HEK293T (cell line): ENCODE data around the gene EFNB2.

ENCODE experiments used
- ARNT ChIP-seq: fragments of 450-650 bp; IDR thresholded peaks from 2 replicates; pipeline ENCODE4 v1.6.1; 2017; ENCODE audit warnings: mild to moderate bottlenecking
- BHLHE40 ChIP-seq: fragments of 450-650 bp; IDR thresholded peaks from 2 replicates; pipeline ENCODE4 v1.6.1; 2016; ENCODE audit warnings: mild to moderate bottlenecking, moderate library complexity, borderline replicate concordance
- ELF4 ChIP-seq: fragments of 450-650 bp; IDR thresholded peaks from 2 replicates; pipeline ENCODE4 v1.6.1; 2017; ENCODE audit warnings: antibody characterized with exemption
- FOXA1 ChIP-seq: fragments of 450-650 bp; IDR thresholded peaks from 2 replicates; pipeline ENCODE4 v1.6.1; 2016; ENCODE audit warnings: mild to moderate bottlenecking
- FOXM1 ChIP-seq: fragments of 450-650 bp; IDR thresholded peaks from 2 replicates; pipeline ENCODE4 v1.6.1; 2017; ENCODE audit warnings: mild to moderate bottlenecking, borderline replicate concordance
- HDGF ChIP-seq: fragments of 450-650 bp; IDR thresholded peaks from 2 replicates; pipeline ENCODE4 v1.6.1; 2017; ENCODE audit warnings: antibody characterized with exemption, borderline replicate concordance
- L3MBTL2 ChIP-seq: fragments of 450-650 bp; conservative IDR thresholded peaks from 2 replicates; pipeline ENCODE4 v1.6.1; 2016; ENCODE audit warnings: mild to moderate bottlenecking
- NFRKB ChIP-seq: fragments of 450-650 bp; IDR thresholded peaks from 2 replicates; pipeline ENCODE4 v1.6.1; 2016; ENCODE audit warnings: mild to moderate bottlenecking, moderate library complexity
- PKNOX1 ChIP-seq: fragments of 450-650 bp; IDR thresholded peaks from 2 replicates; pipeline ENCODE4 v1.6.1; 2016
- SP1 ChIP-seq: fragments of 450-650 bp; IDR thresholded peaks from 2 replicates; pipeline ENCODE4 v1.6.1; 2017
- SUZ12 ChIP-seq: fragments of 450-650 bp; IDR thresholded peaks from 2 replicates; pipeline ENCODE4 v1.6.1; 2016; ENCODE audit warnings: mild to moderate bottlenecking
- TARDBP ChIP-seq: fragments of 450-650 bp; IDR thresholded peaks from 2 replicates; pipeline ENCODE4 v1.6.1; 2016

- no peak for TF ChIP-seq ARNT
- no peak for TF ChIP-seq FOXM1
- TF ChIP-seq BHLHE40 = no peak
- no peak for TF ChIP-seq HDGF
- TF ChIP-seq L3MBTL2 = no peak
- no peak for TF ChIP-seq ELF4
- no peak for TF ChIP-seq FOXA1
- TF ChIP-seq SP1 = no peak
- TF ChIP-seq TARDBP = no peak
- no peak for TF ChIP-seq NFRKB
- TF ChIP-seq SUZ12 = no peak
- TF ChIP-seq PKNOX1 = no peak
Measured at GRCh38 chr13:106450991-106451390, 84.5 kb downstream of the EFNB2 start.
